ENCODE data around the gene KRTAP5-2.
"Not testable (repeated sequence)": the region's sequence is repeated elsewhere in the genome, so short reads cannot be mapped to it uniquely, and the experiment has no call there.

KRTAP5-2 gene

GRCh38 chr11:1581976-1582375 lies 16.1 kb downstream of the KRTAP5-2 start:
- no peaks in the 10 kb centered on the region for H3K9me3 ChIP-seq (ENCODE audit: low read depth, low read length)
- H3K27ac ChIP-seq, result no peak overlapping the region
- H3K4me3 ChIP-seq, result no peak overlapping the region
- H3K36me3 ChIP-seq (ENCODE audit: insufficient read depth, low read length), result no peaks in the 10 kb centered on the region
- no peak for DNase-seq (ENCODE audit: low read depth, low spot score)
- no peak for TF ChIP-seq POLR2AphosphoS5 (IDR thresholded peaks at IDR 0.05; ENCODE audit: borderline replicate concordance, low read depth, low read length)
- no peak for TF ChIP-seq EZH2 (IDR thresholded peaks at IDR 0.05)
- no peak for TF ChIP-seq FOXP2 (optimal IDR thresholded peaks at IDR 0.05; ENCODE audit: control extremely low read depth, extremely low read length, insufficient read depth)
- H3K9ac ChIP-seq (ENCODE audit: insufficient read length), result no peak overlapping the region

GRCh38 chr11:1576825-1577224 lies 21.3 kb downstream of the KRTAP5-2 start:
- Histone ChIP-seq H3K9ac (ENCODE audit: insufficient read length) (no peak overlapping the region), H3K27ac (no peak overlapping the region), H3K4me3 (no peak overlapping the region), H3K36me3 (ENCODE audit: insufficient read depth, low read length) (no peaks in the 10 kb centered on the region), H3K9me3 (ENCODE audit: low read depth, low read length) (no peaks in the 10 kb centered on the region)
- DNase-seq (ENCODE audit: low read depth, low spot score), result no peak
- TF ChIP-seq FOXP2 (optimal IDR thresholded peaks at IDR 0.05; ENCODE audit: control extremely low read depth, extremely low read length, insufficient read depth) (no peak), POLR2AphosphoS5 (IDR thresholded peaks at IDR 0.05; ENCODE audit: borderline replicate concordance, low read depth, low read length) (no peak), EZH2 (IDR thresholded peaks at IDR 0.05) (no peak)

GRCh38 chr11:1575756-1576155 lies 22.3 kb downstream of the KRTAP5-2 start:
- H3K27ac ChIP-seq; H3K9me3 ChIP-seq (ENCODE audit: low read depth, low read length); H3K4me3 ChIP-seq; H3K36me3 ChIP-seq (ENCODE audit: insufficient read depth, low read length); DNase-seq (ENCODE audit: low read depth, low spot score); H3K9ac ChIP-seq (ENCODE audit: insufficient read length): not testable (repeated sequence)

- no peak overlapping the region for H3K9ac ChIP-seq (ENCODE audit: insufficient read length)
- no peak for TF ChIP-seq POLR2AphosphoS5 (IDR thresholded peaks at IDR 0.05; ENCODE audit: borderline replicate concordance, low read depth, low read length)
- TF ChIP-seq EZH2 (IDR thresholded peaks at IDR 0.05), result no peak
- no peak for TF ChIP-seq FOXP2 (optimal IDR thresholded peaks at IDR 0.05; ENCODE audit: control extremely low read depth, extremely low read length, insufficient read depth)
- no peak overlapping the region for H3K27ac ChIP-seq
- H3K9me3 ChIP-seq (ENCODE audit: low read depth, low read length), result no peaks in the 10 kb centered on the region
- no peaks in the 10 kb centered on the region for H3K36me3 ChIP-seq (ENCODE audit: insufficient read depth, low read length)
- no peak for DNase-seq (ENCODE audit: low read depth, low spot score)
- H3K4me3 ChIP-seq, result no peak overlapping the region
These were observed 23.2 kb downstream of the KRTAP5-2 start for GRCh38 chr11:1574933-1575242.

- no peak overlapping the region for H3K9ac ChIP-seq (ENCODE audit: insufficient read length)
- no peaks in the 10 kb centered on the region for H3K9me3 ChIP-seq (ENCODE audit: low read depth, low read length)
- no peak for DNase-seq (ENCODE audit: low read depth, low spot score)
- no peak for TF ChIP-seq POLR2AphosphoS5 (IDR thresholded peaks at IDR 0.05; ENCODE audit: borderline replicate concordance, low read depth, low read length)
- no peak for TF ChIP-seq FOXP2 (optimal IDR thresholded peaks at IDR 0.05; ENCODE audit: control extremely low read depth, extremely low read length, insufficient read depth)
- TF ChIP-seq EZH2 (IDR thresholded peaks at IDR 0.05), result peak; percentile 33
- no peaks in the 10 kb centered on the region for H3K36me3 ChIP-seq (ENCODE audit: insufficient read depth, low read length)
- peak overlapping the region; percentile 55 for H3K4me3 ChIP-seq
- H3K27ac ChIP-seq, result no peak overlapping the region
These were observed 23.7 kb downstream of the KRTAP5-2 start for GRCh38 chr11:1574238-1574932.

GRCh38 chr11:1573903-1574237 lies 24.2 kb downstream of the KRTAP5-2 start:
- Histone ChIP-seq H3K36me3 (ENCODE audit: insufficient read depth, low read length) (no peaks in the 10 kb centered on the region), H3K4me3 (0 out of 2 replicates have a peak overlapping the region, but pooled peaks have one; percentile 55), H3K9ac (ENCODE audit: insufficient read length) (no peak overlapping the region), H3K9me3 (ENCODE audit: low read depth, low read length) (no peaks in the 10 kb centered on the region), H3K27ac (no peak overlapping the region)
- no peak for DNase-seq (ENCODE audit: low read depth, low spot score)
- TF ChIP-seq POLR2AphosphoS5 (IDR thresholded peaks at IDR 0.05; ENCODE audit: borderline replicate concordance, low read depth, low read length) (no peak), EZH2 (IDR thresholded peaks at IDR 0.05) (no peak), FOXP2 (optimal IDR thresholded peaks at IDR 0.05; ENCODE audit: control extremely low read depth, extremely low read length, insufficient read depth) (no peak)

GRCh38 chr11:1573077-1573902 lies 24.8 kb downstream of the KRTAP5-2 start:
- H3K9me3 ChIP-seq (ENCODE audit: low read depth, low read length), result no peaks in the 10 kb centered on the region
- no peak overlapping the region for H3K9ac ChIP-seq (ENCODE audit: insufficient read length)
- no peak overlapping the region for H3K27ac ChIP-seq
- no peak for DNase-seq (ENCODE audit: low read depth, low spot score)
- TF ChIP-seq FOXP2 (optimal IDR thresholded peaks at IDR 0.05; ENCODE audit: control extremely low read depth, extremely low read length, insufficient read depth) (no peak), EZH2 (IDR thresholded peaks at IDR 0.05) (no peak), POLR2AphosphoS5 (IDR thresholded peaks at IDR 0.05; ENCODE audit: borderline replicate concordance, low read depth, low read length) (no peak)
- peak overlapping the region; percentile 75 for H3K4me3 ChIP-seq
- H3K36me3 ChIP-seq (ENCODE audit: insufficient read depth, low read length), result no peaks in the 10 kb centered on the region

- Histone ChIP-seq H3K9me3 (ENCODE audit: low read depth, low read length) (no peaks in the 10 kb centered on the region), H3K27ac (no peak within 1 kb of the TSS), H3K4me3 (peak within 1 kb of the TSS; percentile 76), H3K36me3 (ENCODE audit: insufficient read depth, low read length) (no peaks in the 10 kb centered on the region), H3K9ac (ENCODE audit: insufficient read length) (peak within 1 kb of the TSS; percentile 73)
- no peak for DNase-seq (ENCODE audit: low read depth, low spot score)
- TF ChIP-seq FOXP2 (optimal IDR thresholded peaks at IDR 0.05; ENCODE audit: control extremely low read depth, extremely low read length, insufficient read depth), result no peak
- no peak for TF ChIP-seq POLR2AphosphoS5 (IDR thresholded peaks at IDR 0.05; ENCODE audit: borderline replicate concordance, low read depth, low read length)
- TF ChIP-seq EZH2 (IDR thresholded peaks at IDR 0.05), result no peak
These were observed 25.7 kb downstream of the KRTAP5-2 start, which contains the start of gene DUSP8 for GRCh38 chr11:1572197-1573076. Gene DUSP8 (minus strand): TSS chr11:1572271. CDS start chr11:1565826, 6,445 bp downstream.
